GM19193 (cell line): Measurements from ENCODE around the gene TYK2.

ENCODE experiments used
- POLR2A ChIP-seq: IDR thresholded peaks from 4 replicates; pipeline ENCODE4 v1.6.1; 2011; ENCODE audit not compliant: insufficient read depth, insufficient read length; ENCODE audit errors: extremely low read depth

The TYK2 gene

DNA sequence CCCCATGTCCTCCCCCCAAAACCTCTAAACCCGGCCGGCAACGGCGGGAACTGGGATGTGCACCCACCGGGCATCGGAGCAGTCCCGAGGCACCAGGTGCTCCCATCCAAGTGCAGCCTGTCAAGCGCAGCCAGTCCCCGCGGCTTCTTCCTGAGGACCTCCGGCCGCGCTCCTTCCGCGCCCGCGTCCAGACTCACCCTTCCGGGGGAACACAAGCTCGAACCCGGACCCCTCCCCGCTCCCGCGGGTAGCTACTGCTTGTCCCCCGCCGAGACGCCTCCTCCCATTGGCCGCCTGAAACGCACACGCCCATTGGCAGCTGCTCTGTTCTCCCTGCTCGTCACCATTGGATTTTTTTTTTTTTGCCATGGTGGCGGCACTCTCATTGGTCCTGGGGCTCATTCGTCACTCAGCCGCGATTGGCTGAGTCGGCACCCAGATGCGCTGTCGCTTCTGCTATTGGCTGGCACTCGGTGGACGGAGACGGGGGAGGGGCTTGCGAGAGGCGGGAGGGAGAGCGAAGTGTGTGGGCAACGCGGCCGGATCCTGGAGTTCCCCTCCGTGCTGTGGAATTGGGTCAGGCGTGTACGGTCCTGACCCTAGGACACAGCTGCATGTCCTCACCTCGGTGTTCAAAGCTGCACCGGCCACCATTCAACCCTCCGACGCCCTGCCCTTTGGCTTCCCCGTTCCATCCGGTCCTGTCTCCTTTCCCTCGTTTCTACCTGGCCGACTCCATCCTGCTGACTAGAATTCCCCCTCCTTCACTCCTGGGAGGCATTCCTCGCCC is at the start of gene TYK2:
Gene TYK2, minus strand, starts transcription at position 260 of the 790 bp plus-strand sequence. CDS start 2,166 bp downstream, outside the sequence.
- peak; percentile 86 for TF ChIP-seq POLR2A

DNA sequence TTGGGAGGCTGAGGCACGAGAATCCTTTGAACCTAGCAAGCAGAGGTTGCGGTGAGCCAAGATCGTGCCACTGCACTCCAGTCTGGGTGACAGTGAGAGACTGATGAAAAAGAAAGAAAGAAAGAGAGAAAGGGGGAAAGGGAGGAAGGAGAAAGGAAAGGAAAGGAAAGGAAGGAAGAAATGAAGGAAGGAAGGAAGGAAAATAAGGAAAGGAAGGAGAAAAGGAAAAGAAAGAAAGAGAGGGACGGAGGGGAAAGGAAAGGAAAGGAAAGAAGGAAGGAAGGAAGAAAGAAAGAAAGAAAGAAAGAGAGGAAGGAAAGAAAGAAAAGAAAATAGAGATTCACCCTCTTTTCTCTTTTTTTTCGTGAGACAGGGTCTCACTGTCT is 48.6 kb upstream of the TYK2 start:
- no peak for TF ChIP-seq POLR2A

DNA sequence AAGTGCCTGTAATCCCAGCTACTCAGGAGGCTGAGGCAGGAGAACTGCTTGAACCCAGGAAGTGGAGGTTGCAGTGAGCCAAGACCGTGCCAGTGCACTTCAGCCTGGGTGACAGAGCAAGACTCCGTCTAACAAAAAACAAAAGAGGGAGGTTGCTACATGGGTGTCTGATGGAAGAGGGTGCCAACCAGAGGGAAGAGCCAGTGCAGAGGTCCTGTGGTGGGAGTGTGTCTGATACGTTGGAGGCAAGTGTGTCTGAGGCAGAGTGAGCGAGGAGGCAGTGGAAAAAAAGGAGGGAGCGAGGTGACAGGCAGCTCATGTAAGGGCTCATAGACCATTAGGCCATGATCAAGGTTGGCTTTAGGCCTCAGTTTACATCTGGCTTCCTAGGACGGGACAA is 46.8 kb upstream of the TYK2 start:
- no peak for TF ChIP-seq POLR2A

DNA sequence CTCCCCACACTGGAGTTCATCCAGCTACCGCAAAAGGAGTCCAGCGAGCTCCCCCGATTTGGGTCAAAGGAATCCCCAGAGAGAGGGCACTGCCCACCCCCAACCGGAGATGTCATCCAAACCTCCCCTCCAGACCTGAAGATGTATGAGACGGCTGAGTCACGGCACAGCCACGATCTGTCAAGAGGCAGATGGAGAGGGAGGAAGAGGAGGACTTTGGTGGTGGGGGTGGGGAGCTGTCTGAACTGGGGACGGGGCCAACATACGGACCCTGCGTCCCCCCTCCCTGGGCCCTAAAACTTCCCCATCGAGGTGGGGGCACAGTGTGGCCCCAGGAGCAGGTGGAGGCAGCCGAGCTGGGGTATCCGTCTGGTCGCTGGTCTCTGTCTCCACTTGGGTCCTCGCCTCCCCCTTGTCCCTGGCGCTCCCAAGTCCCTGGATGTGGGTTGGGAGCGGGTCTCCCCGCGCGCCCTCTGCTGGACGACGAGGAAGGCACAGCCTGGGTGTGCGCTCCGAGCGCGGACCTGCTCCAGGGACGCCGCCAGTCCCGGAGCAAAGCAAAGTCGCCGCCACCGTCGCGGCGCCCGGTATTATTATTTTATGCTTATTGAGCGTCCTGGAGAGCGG is 43.8 kb upstream of the TYK2 start:
- no peak for TF ChIP-seq POLR2A

DNA sequence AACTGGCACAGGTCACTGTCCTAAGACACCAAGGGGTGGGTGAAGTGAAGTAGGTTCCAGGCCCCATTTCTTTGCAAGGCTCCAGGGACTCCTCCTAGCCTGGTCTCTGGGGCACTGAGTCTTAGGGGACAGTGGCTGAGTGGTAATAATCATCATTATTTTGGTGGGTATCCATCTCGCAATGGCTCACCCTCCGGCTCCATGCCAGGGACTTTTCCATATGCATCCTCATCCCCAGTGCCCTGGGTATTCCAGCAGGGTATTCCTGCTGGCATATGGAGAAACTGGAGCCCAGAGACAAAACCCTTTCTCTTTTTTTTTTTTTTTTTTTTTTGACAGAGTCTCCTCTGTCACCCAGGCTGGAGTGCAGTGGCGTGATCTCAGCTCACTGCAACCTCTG is 42.5 kb upstream of the TYK2 start:
- no peak for TF ChIP-seq POLR2A

DNA sequence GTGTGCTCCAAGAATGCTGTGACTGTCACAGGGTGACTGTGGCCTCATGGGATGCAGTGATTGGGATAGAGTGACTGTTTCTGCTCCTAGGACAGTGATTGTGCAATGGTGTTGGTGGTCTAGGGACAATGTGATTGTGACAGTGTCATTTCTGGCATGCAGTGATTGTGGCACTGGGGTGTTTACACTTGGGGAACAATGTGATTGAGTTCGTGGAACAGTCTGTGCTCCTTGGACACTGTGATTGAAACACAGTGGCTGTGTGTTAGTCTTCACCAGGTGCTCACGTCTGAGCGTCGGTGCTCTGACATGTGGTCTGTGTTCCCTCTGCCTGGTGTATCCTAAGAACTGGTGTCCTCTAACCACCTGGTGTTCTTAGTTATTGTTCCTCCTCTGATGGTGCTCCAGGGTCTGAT is 41.7 kb upstream of the TYK2 start:
- no peak for TF ChIP-seq POLR2A

DNA sequence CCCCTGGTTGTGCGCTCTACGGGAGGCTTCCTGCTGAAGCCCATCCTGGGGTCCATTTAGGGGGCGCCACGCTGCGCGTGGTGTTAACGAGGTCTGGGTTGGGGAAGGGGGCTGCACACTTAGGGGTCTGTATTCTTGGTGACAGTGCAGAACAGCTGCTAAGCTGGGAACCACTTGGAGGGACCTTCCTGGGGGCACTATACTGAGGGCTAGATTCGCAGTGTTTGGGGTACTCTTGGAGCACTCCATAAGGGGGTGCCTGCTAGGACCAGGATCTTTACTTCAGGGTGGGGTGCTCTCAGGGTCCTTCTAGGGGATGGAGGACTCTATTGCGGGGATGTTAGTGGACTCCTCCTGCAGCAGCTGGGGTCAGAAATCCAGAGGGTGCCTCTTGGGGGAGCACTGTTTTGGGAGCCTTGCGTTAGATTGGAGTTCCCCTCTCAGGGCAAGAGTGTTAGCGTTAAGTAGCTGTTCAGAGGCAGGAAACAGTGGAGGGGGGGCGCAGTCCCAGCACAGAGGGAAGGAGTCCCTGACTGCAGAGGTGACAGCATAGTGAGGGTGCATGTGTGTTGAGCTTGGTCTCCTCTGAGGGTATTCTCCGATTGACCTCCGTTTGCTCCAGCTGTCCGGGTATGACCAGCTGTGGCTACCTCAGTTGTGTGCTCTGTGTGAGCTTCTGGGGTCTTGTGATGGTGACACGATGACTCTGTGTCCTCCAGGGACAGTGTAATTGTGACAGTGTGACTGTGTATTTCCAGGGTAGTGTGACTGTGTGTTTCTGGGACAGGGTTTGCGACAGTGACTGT is 41.1 kb upstream of the TYK2 start:
- TF ChIP-seq POLR2A = no peak

DNA sequence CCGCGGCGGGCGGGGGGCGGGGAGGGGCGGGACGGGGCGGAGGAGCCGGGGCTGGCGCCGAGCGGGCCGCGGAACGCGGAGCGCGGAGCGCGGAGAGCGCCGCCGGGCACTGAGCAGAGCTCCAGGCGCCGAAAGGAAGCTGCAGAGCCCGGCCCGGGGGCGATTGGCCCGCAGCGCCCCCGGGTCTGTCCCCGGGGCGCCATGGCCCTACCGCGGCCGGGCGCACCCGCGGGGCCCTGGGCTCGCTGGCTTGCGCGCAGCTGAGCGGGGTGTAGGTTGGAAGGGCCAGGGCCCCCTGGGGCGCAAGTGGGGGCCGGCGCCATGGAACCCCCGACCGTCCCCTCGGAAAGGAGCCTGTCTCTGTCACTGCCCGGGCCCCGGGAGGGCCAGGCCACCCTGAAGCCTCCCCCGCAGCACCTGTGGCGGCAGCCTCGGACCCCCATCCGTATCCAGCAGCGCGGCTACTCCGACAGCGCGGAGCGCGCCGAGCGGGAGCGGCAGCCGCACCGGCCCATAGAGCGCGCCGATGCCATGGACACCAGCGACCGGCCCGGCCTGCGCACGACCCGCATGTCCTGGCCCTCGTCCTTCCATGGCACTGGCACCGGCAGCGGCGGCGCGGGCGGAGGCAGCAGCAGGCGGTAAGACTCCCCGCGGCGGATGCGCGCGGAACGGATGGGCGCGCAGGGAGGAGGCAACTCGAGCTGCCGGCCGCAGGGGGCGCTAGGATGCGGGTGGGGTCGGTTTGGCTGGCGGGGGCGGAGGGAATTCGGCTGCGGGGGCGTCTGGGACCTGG is 40.3 kb upstream of the TYK2 start, which contains the start of gene PDE4A:
Gene PDE4A, plus strand, starts transcription at position 95 of the 796 bp plus-strand sequence. Its CDS starts 227 bp downstream, at position 322.
- no peak for TF ChIP-seq POLR2A

DNA sequence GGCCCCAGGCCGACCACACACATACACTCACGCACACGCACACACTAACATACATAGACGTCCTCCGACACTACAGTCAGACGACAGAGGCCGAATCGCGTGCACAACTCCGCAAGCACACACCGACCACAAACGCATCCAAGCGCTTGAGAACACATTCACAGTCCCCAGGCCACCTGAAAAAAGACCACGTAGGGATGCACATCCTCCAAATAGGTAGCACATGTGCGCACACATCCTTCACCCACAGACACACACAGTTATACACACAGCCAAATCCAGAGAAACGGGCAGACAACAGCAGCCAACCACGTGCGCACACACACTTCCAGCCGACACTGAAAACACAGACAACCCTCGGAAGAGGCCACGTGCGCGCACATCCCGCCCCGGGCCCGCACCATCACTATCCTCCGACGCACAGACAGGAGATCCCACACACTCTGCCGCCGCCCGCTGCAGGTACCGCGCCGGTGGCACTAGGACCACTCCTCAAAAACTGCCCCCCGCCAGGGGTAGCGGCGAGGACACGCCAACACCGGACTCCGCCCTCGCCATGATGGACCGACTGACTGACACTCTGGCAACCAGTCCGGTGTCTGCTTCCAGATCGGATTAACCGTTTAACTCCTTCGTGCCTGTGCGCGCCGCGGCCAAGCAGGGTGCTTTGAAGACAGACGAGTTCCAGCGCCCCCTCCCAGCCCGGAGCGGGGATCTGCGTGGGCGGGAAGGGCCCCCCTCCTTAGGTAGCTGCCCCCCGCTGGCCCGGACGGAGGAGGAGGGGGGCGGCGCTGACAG is 39.5 kb upstream of the TYK2 start:
- no peak for TF ChIP-seq POLR2A

DNA sequence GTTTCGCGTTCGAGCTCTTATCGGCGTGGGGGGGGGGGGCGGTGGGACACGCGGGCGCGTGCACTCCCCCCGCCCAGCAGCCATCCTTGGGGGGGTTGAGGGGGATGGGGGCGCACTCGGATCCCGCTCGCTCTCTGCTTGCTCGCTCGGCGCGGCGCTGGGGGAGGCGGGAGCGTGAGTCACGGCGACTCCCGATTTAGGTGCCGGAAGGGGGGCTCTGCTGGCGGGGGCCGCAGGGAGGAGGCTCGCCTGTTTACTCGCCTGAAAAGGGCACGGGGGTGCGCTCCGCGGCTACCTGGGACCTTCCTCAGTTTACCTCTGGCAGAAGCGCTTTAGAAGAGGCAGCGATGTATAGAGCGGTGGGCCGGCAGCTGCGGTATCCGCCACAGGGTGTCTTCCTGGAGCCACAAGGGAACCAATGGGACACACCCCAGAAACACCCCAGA is 38.9 kb upstream of the TYK2 start:
- TF ChIP-seq POLR2A = no peak

DNA sequence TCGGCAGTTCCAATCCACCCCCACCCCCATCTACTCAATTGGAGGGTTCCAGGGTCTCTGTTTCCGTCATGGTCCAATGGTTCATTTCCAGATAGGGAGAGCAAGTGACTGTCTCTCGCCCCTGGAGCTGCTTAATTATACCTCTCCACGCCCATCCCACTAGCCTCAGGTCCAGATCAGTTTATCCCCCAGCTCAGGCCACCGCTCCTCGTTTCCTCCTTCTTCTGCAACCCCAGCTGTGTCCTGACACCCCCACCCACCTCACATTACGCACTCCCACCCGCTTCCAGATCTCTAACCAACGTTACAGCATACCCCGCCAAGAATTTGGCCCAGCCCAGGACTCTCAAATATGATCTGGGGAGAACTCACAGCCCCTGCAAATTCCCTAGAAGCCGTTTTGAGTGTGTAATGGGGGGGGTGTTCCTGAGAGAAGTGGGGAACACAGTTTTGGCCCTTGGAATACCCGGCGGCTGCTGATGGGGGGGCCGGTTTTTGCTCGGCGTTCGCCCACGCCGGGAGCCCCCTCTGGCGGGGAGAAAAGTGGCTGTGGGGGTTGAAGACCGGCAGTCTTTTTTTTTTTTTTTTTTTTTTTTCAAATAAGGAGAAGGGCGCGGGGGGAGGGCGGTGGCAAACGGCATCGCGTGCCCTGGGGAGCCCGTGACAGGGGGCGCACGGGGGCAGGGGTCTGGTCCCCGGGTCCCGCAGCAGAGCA is 38.3 kb upstream of the TYK2 start:
- TF ChIP-seq POLR2A = no peak

DNA sequence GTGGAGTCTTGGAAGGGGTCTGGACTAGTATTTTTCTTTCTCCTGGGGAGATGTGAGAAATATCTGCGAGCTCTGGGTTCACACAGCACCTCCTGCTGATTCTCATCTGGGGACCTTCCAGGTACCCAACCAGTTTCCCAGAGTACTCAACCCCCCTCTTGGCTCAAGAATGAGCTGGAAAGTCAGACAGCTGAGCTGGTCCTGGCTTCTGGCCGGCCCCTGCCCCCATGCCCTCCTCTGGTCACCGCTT is 37.8 kb upstream of the TYK2 start:
- no peak for TF ChIP-seq POLR2A

DNA sequence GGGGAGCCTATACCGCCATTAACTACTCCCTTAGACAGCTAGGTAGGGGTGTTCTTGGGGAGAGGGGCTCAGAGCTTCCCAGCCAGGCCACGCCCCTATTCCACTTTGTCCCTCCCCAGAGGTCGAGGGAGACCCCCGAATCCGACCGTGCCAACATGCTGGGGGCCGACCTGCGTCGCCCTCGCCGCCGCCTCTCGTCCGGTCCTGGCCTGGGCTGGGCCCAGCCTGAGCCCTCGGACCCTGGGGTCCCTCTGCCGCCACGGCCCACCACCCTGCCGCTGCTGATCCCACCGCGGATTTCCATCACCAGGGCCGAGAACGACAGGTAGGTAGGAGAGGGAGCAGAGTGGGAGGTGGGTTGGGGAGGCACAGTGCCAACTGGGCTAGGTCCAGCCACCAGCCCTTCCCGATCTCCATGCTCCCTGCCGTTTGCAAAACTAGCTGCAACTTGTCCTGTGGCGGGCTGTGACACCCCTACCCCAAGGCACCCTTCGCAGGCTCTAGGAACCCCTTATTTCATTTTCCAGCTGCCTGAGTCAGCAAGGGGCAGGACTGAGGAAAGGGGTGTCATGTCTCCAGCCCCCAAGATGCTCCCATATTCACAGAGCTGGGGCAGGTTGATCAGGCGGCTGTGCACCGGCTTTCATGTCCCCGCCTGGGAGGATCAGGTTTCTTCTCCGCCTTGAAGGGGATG is 37.3 kb upstream of the TYK2 start:
- no peak for TF ChIP-seq POLR2A
